Endothelial cell of umbilical vein (primary cell): ENCODE data around the gene KCNMB4. TPM values are rescaled to one million over a fixed set of nuclear protein-coding genes. Genes with fewer than 3 reads are reported as not detected.

Source experiments
- BruUV-seq: library from RNA; stranded (reverse); fragments of 400-500 nt; replicated peaks from 2 replicates; lab custom pipeline; 2021; lab: Mats Ljungman, UMichigan
- CTCF ChIA-PET: fragments of 300-600, 350-600 bp; sonication (Branson Sonifier 250); formaldehyde crosslinking; loops from one replicate; lab custom pipeline; 2021; ENCODE audit warnings: antibody characterized with exemption, inconsistent platforms; lab: Charles Lee
- POLR2A ChIA-PET: fragments of 300-600, 350-600 bp; sonication (Branson Sonifier 250); formaldehyde crosslinking; loops from one replicate; lab custom pipeline; 2021; ENCODE audit warnings: antibody characterized with exemption, inconsistent platforms; lab: Charles Lee
- DNase-seq: peaks from one replicate; pipeline ENCODE4 v3.0.0-alpha.2; 2011; ENCODE audit warnings: low read depth, low spot score
- FAIRE-seq: peaks from 2 replicates; lab custom pipeline; 2011; peaks lifted over from hg19 to GRCh38; lab: Jason Lieb, UNC
- H2AFZ ChIP-seq: 2 replicates; pipeline ENCODE4 v1.6.0; 2012; ENCODE audit warnings: low read depth, low read length, control low read depth, inconsistent platforms
- H3K27ac ChIP-seq: 2 replicates; pipeline ENCODE4 v1.5.1; 2011; ENCODE audit warnings: low read depth, mild to moderate bottlenecking, control low read depth, low read length, moderate library complexity; ENCODE audit not compliant: insufficient read depth
- H3K27me3 ChIP-seq, 2 experiments: 2 replicates each; pipeline versions ENCODE4 v1.6.0 to v1.6.1; 2011; ENCODE audit warnings: low read length in 2 of 2, mixed read lengths in 1 of 2; ENCODE audit not compliant: control insufficient read depth in 2 of 2, insufficient read depth in 2 of 2
- H3K36me3 ChIP-seq, 2 experiments: 2 replicates in 1 of 2; 3 replicates in 1 of 2; pipeline ENCODE4 v1.5.1; 2011; ENCODE audit warnings: low read length in 2 of 2, mild to moderate bottlenecking in 1 of 2, moderate library complexity in 1 of 2; ENCODE audit not compliant: control insufficient read depth in 2 of 2, insufficient read depth in 2 of 2; ENCODE audit errors: extremely low read depth in 1 of 2
- H3K4me1 ChIP-seq: 3 replicates; pipeline ENCODE4 v1.5.1; 2011; ENCODE audit warnings: mild to moderate bottlenecking, low read length; ENCODE audit not compliant: control insufficient read depth, insufficient read depth; ENCODE audit errors: extremely low read depth
- H3K4me2 ChIP-seq: 2 replicates; pipeline ENCODE4 v1.6.1; 2011; ENCODE audit warnings: low read length, control low read depth, mixed read lengths; ENCODE audit not compliant: insufficient read depth
- H3K4me3 ChIP-seq, 3 experiments: fragments of 200-600 bp in 1 of 3; sonication (generic), shearing (Covaris generic) in 1 of 3; replicated peaks in 1 of 3; 2 replicates each; pipeline ENCODE4 v1.5.1; 2011 to 2016; ENCODE audit warnings: control low read depth in 3 of 3, low read length in 3 of 3, mild to moderate bottlenecking in 2 of 3, inconsistent platforms in 1 of 3, low read depth in 1 of 3, moderate library complexity in 1 of 3; ENCODE audit not compliant: insufficient read depth in 1 of 3
- H3K79me2 ChIP-seq: 2 replicates; pipeline ENCODE4 v1.6.0; 2012; ENCODE audit warnings: low read length, inconsistent platforms; ENCODE audit not compliant: control insufficient read depth, insufficient read depth
- H3K9ac ChIP-seq: replicated peaks from 2 replicates; pipeline ENCODE3; 2011; ENCODE audit warnings: low read length, control low read depth; ENCODE audit not compliant: insufficient read depth; ENCODE audit errors: extremely low read depth
- H3K9me1 ChIP-seq: replicated peaks from 3 replicates; pipeline ENCODE4 v1.6.0; 2011; ENCODE audit warnings: mild to moderate bottlenecking, low read length; ENCODE audit not compliant: control insufficient read depth, insufficient read depth; ENCODE audit errors: extremely low read depth
- H3K9me3 ChIP-seq: replicated peaks from 2 replicates; pipeline ENCODE4 v1.5.1; 2012; ENCODE audit warnings: low read length, inconsistent platforms; ENCODE audit not compliant: control insufficient read depth, insufficient read depth
- H4K20me1 ChIP-seq: replicated peaks from 2 replicates; pipeline ENCODE3; 2011; ENCODE audit warnings: mild to moderate bottlenecking, low read length; ENCODE audit not compliant: control insufficient read depth, insufficient read depth; ENCODE audit errors: extremely low read depth
- EZH2 ChIP-seq: IDR thresholded peaks from 2 replicates; pipeline ENCODE4 v1.6.1; 2012; ENCODE audit warnings: borderline replicate concordance, low read depth, mild to moderate bottlenecking, moderate library complexity, low read length, inconsistent platforms; ENCODE audit not compliant: severe bottlenecking
- FOS ChIP-seq: IDR thresholded peaks from 2 replicates; pipeline ENCODE4 v1.6.1; 2011; ENCODE audit warnings: mild to moderate bottlenecking, low read length, moderate library complexity, borderline replicate concordance; ENCODE audit not compliant: insufficient read depth
- GATA2 ChIP-seq: IDR thresholded peaks from 2 replicates; pipeline ENCODE4 v1.7.0; 2011; ENCODE audit warnings: low read depth, mild to moderate bottlenecking, moderate library complexity, mixed read lengths, low read length; ENCODE audit not compliant: insufficient read length, insufficient read depth
- MYC ChIP-seq: IDR thresholded peaks from one replicate; pipeline ENCODE4 v1.6.1; 2011; ENCODE audit warnings: mild to moderate bottlenecking, low read depth, low read length
- POLR2A ChIP-seq: IDR thresholded peaks from 2 replicates; pipeline ENCODE4 v1.6.1; 2012; ENCODE audit warnings: low read depth, mild to moderate bottlenecking, control low read depth, low read length
- POLR2AphosphoS5 ChIP-seq: IDR thresholded peaks from 2 replicates; pipeline ENCODE4 v1.6.1; 2012; ENCODE audit warnings: low read depth, mild to moderate bottlenecking, control low read depth, low read length, moderate library complexity; ENCODE audit not compliant: insufficient read depth
- dilution Hi-C: fragments of 300-500 bp; cut with MboI; formaldehyde crosslinking; loops from one replicate; pipeline ENCODE4 v1.15.0; 2019; ENCODE audit warnings: low sequenced_read_pairs; ENCODE audit not compliant: extremely low pct_ligation_motif_present
- intact Hi-C: fragments of 100-400 bp; cut with micrococcal nuclease; formaldehyde crosslinking; loops from one replicate; pipeline ENCODE4 v1.10.0; 2022
- polyA plus RNA-seq, 4 experiments: library from polyadenylated mRNA; depleted of rRNA in 3 of 4; stranded (reverse) in 3 of 4; unstranded in 1 of 4; fragments of >200 nt; gene quantifications; 2 replicates each; pipeline versions ENCODE4 v1.2.1 to v1.2.3, GENCODE V29; 2011 to 2012; ENCODE audit warnings: missing spikeins in 1 of 4
- total RNA-seq: library from RNA; stranded (reverse); gene quantifications from 2 replicates; pipeline ENCODE4 v1.2.3, GENCODE V29; 2021
- TF ChIP-seq, protein P1 (sequence below), 2 donors: IDR thresholded peaks; 1 replicate in 1 of 2; 2 replicates in 1 of 2; pipeline ENCODE4 v1.5.1; 2011; ENCODE audit warnings: low read length in 2 of 2, mild to moderate bottlenecking in 2 of 2, moderate library complexity in 2 of 2, control low read depth in 1 of 2, inconsistent platforms in 1 of 2, low read depth in 1 of 2; ENCODE audit not compliant: insufficient read depth in 1 of 2; ENCODE audit errors: extremely low read depth in 1 of 2
- TF ChIP-seq, protein P2 (sequence below): IDR thresholded peaks from 2 replicates; pipeline ENCODE4 v1.6.1; 2011; ENCODE audit not compliant: insufficient read depth, insufficient read length

The KCNMB4 gene
- total and polyA plus RNA-seq, 2 donors (not counting 3 experiments of a cell fraction or from before 2014, with no cell fraction given) = 0.97 to 2.0 TPM

DNA sequence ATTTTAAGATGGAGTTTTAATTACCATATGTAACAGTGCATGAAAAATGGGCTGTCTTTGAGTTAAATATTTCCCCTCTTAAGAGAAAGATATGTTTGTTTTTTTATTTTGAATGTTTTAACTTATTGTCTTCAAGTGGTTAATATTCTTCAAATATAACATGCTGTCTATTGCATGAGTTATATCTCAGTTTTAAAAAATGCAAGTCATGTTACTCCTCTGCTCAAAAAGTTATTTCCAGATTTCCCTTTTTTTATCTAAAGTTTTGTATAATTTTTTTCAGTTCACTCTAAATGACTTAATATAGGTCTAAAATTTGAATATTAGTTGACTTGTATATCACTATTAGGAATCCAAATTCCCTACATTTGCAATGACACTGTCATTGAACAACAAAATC, 5.9 kb upstream of the KCNMB4 start:
- no TSS peak for BruUV-seq
- Histone ChIP-seq H3K27ac (no peak overlapping the region), H3K9me3 (no peaks in the 10 kb centered on the region), H2AFZ (no peak overlapping the region), H3K9me1 (no peaks in the 10 kb centered on the region), H4K20me1 (no peaks in the 10 kb centered on the region), H3K27me3 (peaks cover 7 to 19% of the 10 kb centered on the region in 2 experiments), H3K4me2 (no peak overlapping the region), H3K79me2 (no peaks in the 10 kb centered on the region), H3K4me1 (peaks cover 4% of the 10 kb centered on the region), H3K4me3 (no peak overlapping the region), H3K9ac (no peak overlapping the region), H3K36me3 (no peaks in the 10 kb centered on the region)
- ChIA-PET POLR2A (no interaction called here), CTCF (interaction anchor here (0.8 kb wide), 1 partner anchor 25 kb away, joined by 3 read pairs; no protein-coding TSS in a partner anchor)
- dilution Hi-C loops = no loop called here
- FAIRE-seq (no peak), DNase-seq (no peak)
- intact Hi-C loops = loop anchor here (10.0 kb wide), 1 partner anchor 185 kb away; no protein-coding TSS in a partner anchor
- TF ChIP-seq GATA2 (no peak), FOS (no peak), POLR2A (no peak), MYC (no peak), EZH2 (no peak), POLR2AphosphoS5 (no peak)
- TF ChIP-seq, protein P1, sequence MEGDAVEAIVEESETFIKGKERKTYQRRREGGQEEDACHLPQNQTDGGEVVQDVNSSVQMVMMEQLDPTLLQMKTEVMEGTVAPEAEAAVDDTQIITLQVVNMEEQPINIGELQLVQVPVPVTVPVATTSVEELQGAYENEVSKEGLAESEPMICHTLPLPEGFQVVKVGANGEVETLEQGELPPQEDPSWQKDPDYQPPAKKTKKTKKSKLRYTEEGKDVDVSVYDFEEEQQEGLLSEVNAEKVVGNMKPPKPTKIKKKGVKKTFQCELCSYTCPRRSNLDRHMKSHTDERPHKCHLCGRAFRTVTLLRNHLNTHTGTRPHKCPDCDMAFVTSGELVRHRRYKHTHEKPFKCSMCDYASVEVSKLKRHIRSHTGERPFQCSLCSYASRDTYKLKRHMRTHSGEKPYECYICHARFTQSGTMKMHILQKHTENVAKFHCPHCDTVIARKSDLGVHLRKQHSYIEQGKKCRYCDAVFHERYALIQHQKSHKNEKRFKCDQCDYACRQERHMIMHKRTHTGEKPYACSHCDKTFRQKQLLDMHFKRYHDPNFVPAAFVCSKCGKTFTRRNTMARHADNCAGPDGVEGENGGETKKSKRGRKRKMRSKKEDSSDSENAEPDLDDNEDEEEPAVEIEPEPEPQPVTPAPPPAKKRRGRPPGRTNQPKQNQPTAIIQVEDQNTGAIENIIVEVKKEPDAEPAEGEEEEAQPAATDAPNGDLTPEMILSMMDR (IDR thresholded peaks at IDR 0.05; ENCODE audit: extremely low read depth in 1 of 2, insufficient read depth in 1 of 2, low read depth in 1 of 2, low read length in 2 of 2) = no peak
- TF ChIP-seq, protein P2, sequence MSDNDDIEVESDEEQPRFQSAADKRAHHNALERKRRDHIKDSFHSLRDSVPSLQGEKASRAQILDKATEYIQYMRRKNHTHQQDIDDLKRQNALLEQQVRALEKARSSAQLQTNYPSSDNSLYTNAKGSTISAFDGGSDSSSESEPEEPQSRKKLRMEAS = no peak
